Measurements from ENCODE around the gene B3GNT9. TPM values are rescaled to one million over a fixed set of nuclear protein-coding genes. Genes with fewer than 3 reads are reported as not detected.

Gene B3GNT9
- total RNA-seq, 1 donor from 2014 or later = 14.0 TPM

DNA sequence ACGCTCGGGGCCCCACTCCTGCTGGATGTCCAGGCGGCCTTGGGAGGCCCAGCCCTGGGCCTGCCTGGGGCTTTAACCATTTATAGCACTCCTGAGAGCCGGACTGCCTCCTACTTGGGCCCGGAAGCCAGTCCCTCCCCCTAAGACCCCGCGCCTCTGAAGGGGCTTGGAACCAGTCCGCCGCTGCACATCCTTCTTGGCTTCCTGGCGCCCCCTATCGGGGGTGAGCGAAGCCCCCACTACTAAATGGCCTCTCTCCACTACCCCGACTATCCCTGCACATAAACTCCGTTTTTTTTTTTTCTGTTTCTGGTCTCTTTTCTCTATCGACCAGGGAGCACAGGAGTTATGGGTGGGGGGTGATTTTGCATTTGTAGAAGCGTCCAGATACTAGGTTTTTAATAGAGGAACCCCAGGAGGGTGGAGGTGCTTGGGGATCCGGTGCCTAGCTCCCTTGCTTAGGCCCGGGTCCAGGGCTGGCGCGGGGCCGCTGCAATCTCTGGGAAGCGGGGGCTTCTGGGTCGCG, 18.9 kb upstream of the B3GNT9 start:
- no peak for DNase-seq (ENCODE audit: low spot score)

- DNase-seq (ENCODE audit: low spot score) = no peak
Observed at GRCh38 chr16:67169011-67169451, 18.2 kb upstream of the B3GNT9 start.

GRCh38 chr16:67167588-67167987, 16.8 kb upstream of the B3GNT9 start:
- DNase-seq (ENCODE audit: low spot score) = no peak

DNA sequence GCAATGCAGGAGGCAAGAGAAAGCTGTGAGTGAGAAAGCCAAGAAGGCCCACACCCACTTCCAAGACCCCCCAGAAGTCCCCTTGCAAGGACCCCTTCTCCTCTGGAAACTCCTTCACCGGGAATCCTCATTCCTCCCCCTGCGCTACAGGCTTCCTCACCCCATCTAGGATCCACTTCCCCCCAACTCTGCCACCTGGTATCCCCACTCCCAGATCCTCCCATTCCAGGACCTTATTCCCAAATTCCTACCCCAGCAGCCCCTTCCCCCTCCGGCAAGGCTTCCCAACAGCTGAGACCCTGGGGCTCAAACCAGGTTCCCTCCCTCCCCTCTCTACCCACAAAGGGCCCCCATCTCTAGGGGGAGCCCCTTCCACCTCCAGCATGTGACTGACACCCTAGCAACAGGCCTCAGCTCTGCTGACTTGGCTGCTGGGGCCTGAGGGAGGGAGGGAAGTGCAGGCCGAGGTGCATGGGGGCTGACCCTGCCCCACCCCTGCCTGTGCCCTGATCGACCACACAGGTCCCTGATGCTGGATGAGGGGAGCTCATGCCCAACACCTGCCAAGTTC, 15.9 kb upstream of the B3GNT9 start:
- DNase-seq (ENCODE audit: low spot score) = no peak

DNA sequence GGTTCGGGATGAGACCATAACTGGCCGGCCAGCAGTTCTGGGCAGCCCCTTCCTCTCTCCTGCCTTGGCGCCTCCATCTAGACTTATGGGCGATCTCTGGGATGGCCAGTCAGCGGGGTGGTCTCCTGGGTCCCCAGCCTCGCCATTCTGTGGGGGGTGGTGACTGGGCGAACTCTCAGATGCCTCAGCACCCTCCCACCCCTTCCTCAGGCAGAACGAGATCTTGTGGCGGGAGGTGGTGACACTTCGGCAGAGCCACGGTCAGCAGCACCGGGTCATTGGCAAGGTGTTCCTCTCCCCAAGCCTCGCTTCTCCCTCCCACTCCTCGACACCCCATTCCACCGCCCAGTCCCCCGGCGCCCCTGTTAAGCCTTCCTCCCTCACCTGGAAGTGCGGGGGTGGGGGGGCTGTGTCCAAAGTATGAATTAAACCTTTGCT, 15.3 kb upstream of the B3GNT9 start:
- DNase-seq (ENCODE audit: low spot score) = no peak

- DNase-seq (ENCODE audit: low spot score) = no peak
Observed at GRCh38 chr16:67165121-67166078, 14.6 kb upstream of the B3GNT9 start.

DNA sequence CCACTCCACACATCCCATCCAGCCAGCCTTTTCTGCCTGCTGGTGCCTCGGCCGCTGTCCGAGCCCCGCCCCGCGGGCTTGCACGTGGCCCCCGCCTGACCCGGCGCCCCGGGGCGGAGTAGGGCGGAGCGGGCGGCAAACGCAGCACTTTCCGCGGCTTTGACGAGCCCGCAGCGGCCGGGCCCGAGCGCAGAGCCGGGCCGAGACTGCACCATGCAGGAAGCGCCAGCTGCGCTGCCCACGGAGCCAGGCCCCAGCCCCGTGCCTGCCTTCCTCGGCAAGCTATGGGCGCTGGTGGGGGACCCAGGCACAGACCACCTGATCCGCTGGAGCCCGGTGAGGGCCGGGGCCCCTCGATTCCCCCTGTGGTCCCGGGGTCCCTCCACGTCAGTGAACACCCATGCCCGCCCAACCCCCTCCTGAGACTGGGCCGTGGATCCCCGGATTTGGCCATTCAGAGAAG, 13.8 kb upstream of the B3GNT9 start, which contains the start of gene HSF4:
TSS of gene HSF4 (plus strand) at position 147 of the 463 bp plus-strand sequence. CDS start at position 214, 67 bp downstream.
- no peak for DNase-seq (ENCODE audit: low spot score)

DNA sequence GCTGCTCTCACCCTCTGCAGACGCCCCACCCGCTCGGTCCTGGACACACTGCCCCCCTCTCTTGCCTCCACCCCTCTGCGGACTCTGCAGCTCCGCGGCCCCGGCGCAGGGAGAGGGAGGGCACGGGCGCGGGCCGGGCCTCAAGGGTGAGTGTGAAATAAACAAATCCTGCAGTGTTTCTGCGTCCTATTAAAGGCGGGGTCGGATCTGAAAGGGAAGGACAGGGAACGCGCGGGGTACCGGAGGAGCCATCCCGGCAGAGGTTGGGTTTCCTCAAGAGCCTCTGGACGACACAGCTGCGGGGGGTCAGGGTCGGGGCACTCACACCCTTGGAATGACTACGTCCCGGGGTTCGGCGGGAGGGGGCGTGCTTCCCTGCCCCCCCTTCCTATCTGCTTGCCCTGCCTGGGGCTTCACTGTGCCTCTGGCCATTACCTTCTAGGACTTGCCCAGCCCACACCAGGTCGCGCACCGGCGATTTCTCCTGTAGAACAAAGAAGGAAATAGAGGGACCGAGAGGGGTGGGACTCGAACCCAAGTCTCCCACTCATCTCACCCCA, 13.3 kb upstream of the B3GNT9 start:
- no peak for DNase-seq (ENCODE audit: low spot score)

- no peak for DNase-seq (ENCODE audit: low spot score)
Observed at GRCh38 chr16:67163164-67163998, 12.6 kb upstream of the B3GNT9 start.

- DNase-seq (ENCODE audit: low spot score) = no peak
Observed at GRCh38 chr16:67162506-67163163, 11.8 kb upstream of the B3GNT9 start.

DNA sequence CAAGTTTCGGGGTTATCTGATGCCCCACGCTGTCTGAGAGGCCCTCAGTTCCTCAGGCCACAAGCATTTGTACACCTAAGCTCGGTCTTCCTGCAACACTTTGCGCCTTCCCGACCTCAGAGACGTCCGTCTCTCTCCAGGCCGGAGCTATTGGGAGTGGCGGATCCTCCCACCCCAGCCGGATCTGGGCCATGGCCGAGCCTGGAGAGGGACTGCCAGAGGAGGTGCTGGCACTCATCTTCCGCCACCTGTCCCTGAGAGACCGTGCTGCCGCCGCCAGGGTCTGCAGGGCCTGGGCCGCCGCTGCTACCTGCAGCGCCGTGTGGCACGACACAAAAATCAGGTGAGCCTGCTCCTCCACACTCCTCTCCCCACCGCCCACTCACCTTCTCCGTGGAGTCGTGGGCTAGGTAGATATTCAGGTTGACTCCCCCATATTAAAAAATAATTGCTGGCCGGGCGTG, 10.8 kb upstream of the B3GNT9 start:
- no peak for DNase-seq (ENCODE audit: low spot score)

GRCh38 chr16:67158637-67159600, 8.1 kb upstream of the B3GNT9 start:
- DNase-seq (ENCODE audit: low spot score) = no peak

- DNase-seq (ENCODE audit: low spot score) = no peak
Observed at GRCh38 chr16:67157892-67158635, 7.3 kb upstream of the B3GNT9 start.

GRCh38 chr16:67157106-67157748, 6.4 kb upstream of the B3GNT9 start:
- no peak for DNase-seq (ENCODE audit: low spot score)

GRCh38 chr16:67156143-67156844, 5.5 kb upstream of the B3GNT9 start:
- DNase-seq (ENCODE audit: low spot score) = no peak

GRCh38 chr16:67155295-67156142, 4.7 kb upstream of the B3GNT9 start:
- no peak for DNase-seq (ENCODE audit: low spot score)

All from mesenteric fat pad (tissue), 1 donor.